WTC11 (cell line): ENCODE results near the gene PMM1. TPM values are rescaled to one million over a fixed set of nuclear protein-coding genes. Genes with fewer than 3 reads are reported as not detected.

ENCODE experiments used
- ATAC-seq: fragments of 200-7000 bp; cut with Tn5 transposase; 2 replicates; pipeline ENCODE4 v1.10.0; 2021; ENCODE audit warnings: mild to moderate bottlenecking, moderate library complexity
- CTCF ChIA-PET: fragments of 300-600 bp; sonication (Branson Sonifier 250); formaldehyde crosslinking; loops from one replicate; lab custom pipeline; 2021; ENCODE audit warnings: antibody characterized with exemption; lab: Charles Lee
- POLR2A ChIA-PET: fragments of 350-600 bp; sonication (Branson Sonifier 250); formaldehyde crosslinking; loops from one replicate; lab custom pipeline; 2021; ENCODE audit warnings: antibody characterized with exemption; lab: Charles Lee
- DNase-seq: peaks from one replicate; pipeline ENCODE4 v3.0.0; 2021; ENCODE audit warnings: low spot score
- H3K27ac Mint-ChIP-seq: 2 replicates; pipeline ENCODE4 v1.8.0; 2021; ENCODE audit warnings: mixed read lengths
- H3K27me3 Mint-ChIP-seq: 2 replicates; pipeline ENCODE4 v1.8.0; 2021; ENCODE audit warnings: low read depth, mild to moderate bottlenecking, moderate library complexity, mixed read lengths
- H3K36me3 Mint-ChIP-seq: 2 replicates; pipeline ENCODE4 v1.8.0; 2021; ENCODE audit warnings: mixed read lengths
- H3K4me1 Mint-ChIP-seq: 2 replicates; pipeline ENCODE4 v1.8.0; 2022; ENCODE audit warnings: mixed read lengths
- H3K4me3 Mint-ChIP-seq: 2 replicates; pipeline ENCODE4 v1.8.0; 2021; ENCODE audit warnings: mild to moderate bottlenecking, moderate library complexity, mixed read lengths
- H3K9me3 Mint-ChIP-seq: 2 replicates; pipeline ENCODE4 v1.8.0; 2021; ENCODE audit warnings: mixed read lengths
- ATF2 ChIP-seq: sonication (generic); formaldehyde crosslinking; IDR thresholded peaks from 2 replicates; pipeline ENCODE4 v1.8.1; 2022; ENCODE audit warnings: low read depth, missing genetic modification reagents, borderline replicate concordance
- CBFB ChIP-seq: sonication (generic); formaldehyde crosslinking; IDR thresholded peaks from 2 replicates; pipeline ENCODE4 v1.8.1; 2022; ENCODE audit warnings: mild to moderate bottlenecking, low read depth, missing genetic modification reagents
- CREM ChIP-seq: sonication (generic); formaldehyde crosslinking; IDR thresholded peaks from 2 replicates; pipeline ENCODE4 v1.8.1; 2022; ENCODE audit warnings: mild to moderate bottlenecking, missing genetic modification reagents, moderate library complexity
- E2F1 ChIP-seq: sonication (generic); formaldehyde crosslinking; IDR thresholded peaks from 2 replicates; pipeline ENCODE4 v1.8.0; 2022; ENCODE audit warnings: mild to moderate bottlenecking, missing genetic modification reagents
- E2F5 ChIP-seq: sonication (generic); formaldehyde crosslinking; IDR thresholded peaks from 2 replicates; pipeline ENCODE4 v1.8.1; 2022; ENCODE audit warnings: mild to moderate bottlenecking, moderate library complexity, missing genetic modification reagents
- FOXP4 ChIP-seq: sonication (generic); formaldehyde crosslinking; IDR thresholded peaks from 2 replicates; pipeline ENCODE4 v1.8.0; 2022; ENCODE audit warnings: mild to moderate bottlenecking, missing genetic modification reagents
- HMGA2 ChIP-seq: fragments of 250-450 bp; sonication (Bioruptor Pico); IDR thresholded peaks from 2 replicates; pipeline ENCODE4 v1.4.0; 2021; ENCODE audit warnings: mild to moderate bottlenecking, moderate library complexity
- KAT7 ChIP-seq: sonication (generic); formaldehyde crosslinking; IDR thresholded peaks from 2 replicates; pipeline ENCODE4 v1.8.1; 2023; ENCODE audit warnings: missing genetic modification reagents, mild to moderate bottlenecking, borderline replicate concordance
- NFATC4 ChIP-seq: fragments of 250-450 bp; sonication (Bioruptor Pico); IDR thresholded peaks from 2 replicates; pipeline ENCODE4 v1.9.0; 2021; ENCODE audit warnings: mild to moderate bottlenecking
- NR1H2 ChIP-seq: sonication (generic); formaldehyde crosslinking; IDR thresholded peaks from 2 replicates; pipeline ENCODE4 v1.9.0; 2021; ENCODE audit warnings: mild to moderate bottlenecking, moderate library complexity, missing genetic modification reagents
- RELA ChIP-seq: sonication (generic); formaldehyde crosslinking; IDR thresholded peaks from 2 replicates; pipeline ENCODE4 v1.8.1; 2022; ENCODE audit warnings: missing genetic modification reagents, mild to moderate bottlenecking, borderline replicate concordance
- TCF7 ChIP-seq: sonication (generic); formaldehyde crosslinking; IDR thresholded peaks from 2 replicates; pipeline ENCODE4 v1.8.0; 2022; ENCODE audit warnings: mild to moderate bottlenecking, low read depth, missing genetic modification reagents, moderate library complexity
- ZNF138 ChIP-seq: sonication (generic); formaldehyde crosslinking; conservative IDR thresholded peaks from 2 replicates; pipeline ENCODE4 v1.8.1; 2022; ENCODE audit warnings: mild to moderate bottlenecking, moderate library complexity, missing genetic modification reagents
- ZNF281 ChIP-seq: sonication (generic); formaldehyde crosslinking; IDR thresholded peaks from 2 replicates; pipeline ENCODE4 v1.8.0; 2023; ENCODE audit warnings: mild to moderate bottlenecking, missing genetic modification reagents
- ZNF317 ChIP-seq: sonication (generic); formaldehyde crosslinking; IDR thresholded peaks from 2 replicates; pipeline ENCODE4 v1.8.1; 2023; ENCODE audit warnings: low read depth, mild to moderate bottlenecking, moderate library complexity, missing genetic modification reagents, borderline replicate concordance
- total RNA-seq: library from RNA; stranded (reverse); gene quantifications from 3 replicates; pipeline ENCODE4 v1.2.3, GENCODE V29; 2021
- TF ChIP-seq, protein P1 (sequence below): sonication (generic); formaldehyde crosslinking; IDR thresholded peaks from 2 replicates; pipeline ENCODE4 v1.8.1; 2023; ENCODE audit warnings: mild to moderate bottlenecking, missing genetic modification reagents
- TF ChIP-seq, protein P2 (sequence below): fragments of 250-450 bp; sonication (Bioruptor Pico); IDR thresholded peaks from 2 replicates; pipeline ENCODE4 v1.9.0; 2021; ENCODE audit warnings: mild to moderate bottlenecking
- TF ChIP-seq, protein P3 (sequence below): sonication (generic); formaldehyde crosslinking; IDR thresholded peaks from 2 replicates; pipeline ENCODE4 v1.8.0; 2022; ENCODE audit warnings: mild to moderate bottlenecking, missing genetic modification reagents

The PMM1 gene
- total RNA-seq, 1 experiment from 2014 or later: 15.7 TPM

DNA sequence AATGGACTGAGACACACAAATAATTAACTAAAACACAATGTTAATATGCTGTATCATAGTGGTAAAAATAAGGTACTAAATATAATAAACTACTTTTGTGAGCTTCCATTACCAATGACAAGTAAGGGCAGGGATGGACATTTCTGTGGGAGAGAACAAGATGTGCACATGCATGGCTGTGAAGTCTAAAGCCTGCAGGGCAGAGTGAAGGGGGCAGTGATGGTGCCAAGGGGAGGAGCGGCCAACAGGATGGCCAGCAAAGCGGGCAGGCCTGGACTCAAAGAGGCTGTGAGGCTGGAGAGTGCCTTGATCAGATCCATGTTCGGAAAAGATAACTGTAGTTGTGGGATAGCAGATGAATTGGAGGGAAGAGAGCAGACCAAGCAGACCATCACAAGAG is 18.7 kb upstream of the PMM1 start (continued):
- TF ChIP-seq, protein P1, sequence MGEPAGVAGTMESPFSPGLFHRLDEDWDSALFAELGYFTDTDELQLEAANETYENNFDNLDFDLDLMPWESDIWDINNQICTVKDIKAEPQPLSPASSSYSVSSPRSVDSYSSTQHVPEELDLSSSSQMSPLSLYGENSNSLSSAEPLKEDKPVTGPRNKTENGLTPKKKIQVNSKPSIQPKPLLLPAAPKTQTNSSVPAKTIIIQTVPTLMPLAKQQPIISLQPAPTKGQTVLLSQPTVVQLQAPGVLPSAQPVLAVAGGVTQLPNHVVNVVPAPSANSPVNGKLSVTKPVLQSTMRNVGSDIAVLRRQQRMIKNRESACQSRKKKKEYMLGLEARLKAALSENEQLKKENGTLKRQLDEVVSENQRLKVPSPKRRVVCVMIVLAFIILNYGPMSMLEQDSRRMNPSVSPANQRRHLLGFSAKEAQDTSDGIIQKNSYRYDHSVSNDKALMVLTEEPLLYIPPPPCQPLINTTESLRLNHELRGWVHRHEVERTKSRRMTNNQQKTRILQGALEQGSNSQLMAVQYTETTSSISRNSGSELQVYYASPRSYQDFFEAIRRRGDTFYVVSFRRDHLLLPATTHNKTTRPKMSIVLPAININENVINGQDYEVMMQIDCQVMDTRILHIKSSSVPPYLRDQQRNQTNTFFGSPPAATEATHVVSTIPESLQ (CRISPR knock-in tag): no peak
- no peak for TF ChIP-seq ZNF281 (CRISPR knock-in tag)
- no peak for TF ChIP-seq ATF2
- TF ChIP-seq HMGA2 (CRISPR knock-in tag): no peak

DNA sequence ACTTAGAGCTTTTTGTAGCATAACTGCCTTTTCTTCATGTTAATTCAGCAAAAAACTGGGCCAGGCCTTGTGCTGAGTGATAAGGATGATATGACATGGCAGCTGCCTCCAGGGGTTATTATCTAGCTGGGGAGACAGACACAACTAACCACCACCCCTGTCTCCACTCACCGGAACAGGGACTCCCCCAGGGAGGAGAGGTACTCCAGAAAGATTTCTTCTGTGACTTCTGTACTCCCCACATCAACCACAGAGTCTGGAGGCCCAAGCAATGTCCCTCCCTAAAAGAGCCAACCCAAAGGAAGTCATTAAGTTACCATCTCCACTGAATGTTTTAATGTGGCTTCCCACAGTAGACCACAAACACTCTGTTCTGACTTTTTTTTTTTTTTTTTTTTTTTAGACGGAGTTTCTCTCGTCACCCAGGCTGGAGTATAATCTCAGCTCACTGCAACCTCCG is 14.3 kb upstream of the PMM1 start:
- no peak for ATAC-seq
- Mint-ChIP-seq H3K36me3 (peaks cover 37% of the 10 kb centered on the region), H3K9me3 (no peaks in the 10 kb centered on the region), H3K4me3 (no peak overlapping the region)
- TF ChIP-seq CREM (CRISPR knock-in tag) (no peak), NFATC4 (CRISPR knock-in tag) (no peak), NR1H2 (CRISPR knock-in tag) (no peak)
- TF ChIP-seq, protein P2, sequence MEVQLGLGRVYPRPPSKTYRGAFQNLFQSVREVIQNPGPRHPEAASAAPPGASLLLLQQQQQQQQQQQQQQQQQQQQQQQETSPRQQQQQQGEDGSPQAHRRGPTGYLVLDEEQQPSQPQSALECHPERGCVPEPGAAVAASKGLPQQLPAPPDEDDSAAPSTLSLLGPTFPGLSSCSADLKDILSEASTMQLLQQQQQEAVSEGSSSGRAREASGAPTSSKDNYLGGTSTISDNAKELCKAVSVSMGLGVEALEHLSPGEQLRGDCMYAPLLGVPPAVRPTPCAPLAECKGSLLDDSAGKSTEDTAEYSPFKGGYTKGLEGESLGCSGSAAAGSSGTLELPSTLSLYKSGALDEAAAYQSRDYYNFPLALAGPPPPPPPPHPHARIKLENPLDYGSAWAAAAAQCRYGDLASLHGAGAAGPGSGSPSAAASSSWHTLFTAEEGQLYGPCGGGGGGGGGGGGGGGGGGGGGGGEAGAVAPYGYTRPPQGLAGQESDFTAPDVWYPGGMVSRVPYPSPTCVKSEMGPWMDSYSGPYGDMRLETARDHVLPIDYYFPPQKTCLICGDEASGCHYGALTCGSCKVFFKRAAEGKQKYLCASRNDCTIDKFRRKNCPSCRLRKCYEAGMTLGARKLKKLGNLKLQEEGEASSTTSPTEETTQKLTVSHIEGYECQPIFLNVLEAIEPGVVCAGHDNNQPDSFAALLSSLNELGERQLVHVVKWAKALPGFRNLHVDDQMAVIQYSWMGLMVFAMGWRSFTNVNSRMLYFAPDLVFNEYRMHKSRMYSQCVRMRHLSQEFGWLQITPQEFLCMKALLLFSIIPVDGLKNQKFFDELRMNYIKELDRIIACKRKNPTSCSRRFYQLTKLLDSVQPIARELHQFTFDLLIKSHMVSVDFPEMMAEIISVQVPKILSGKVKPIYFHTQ (CRISPR knock-in tag): no peak
- TF ChIP-seq, all 79 proteins: peak for 0
- ChIA-PET CTCF (interaction anchor here (0.8 to 1.1 kb wide), 2 partner anchors 63 to 200 kb away, joined by 3 to 4 read pairs; no protein-coding TSS in a partner anchor), POLR2A (interaction anchor here (0.6 to 0.7 kb wide), 2 partner anchors 14 to 56 kb away, joined by 3 read pairs; no protein-coding TSS in a partner anchor)
- no peak for DNase-seq
- Mint-ChIP-seq H3K4me1 (no peaks in the 10 kb centered on the region), H3K27ac (no peak overlapping the region), H3K27me3 (no peaks in the 10 kb centered on the region)

DNA sequence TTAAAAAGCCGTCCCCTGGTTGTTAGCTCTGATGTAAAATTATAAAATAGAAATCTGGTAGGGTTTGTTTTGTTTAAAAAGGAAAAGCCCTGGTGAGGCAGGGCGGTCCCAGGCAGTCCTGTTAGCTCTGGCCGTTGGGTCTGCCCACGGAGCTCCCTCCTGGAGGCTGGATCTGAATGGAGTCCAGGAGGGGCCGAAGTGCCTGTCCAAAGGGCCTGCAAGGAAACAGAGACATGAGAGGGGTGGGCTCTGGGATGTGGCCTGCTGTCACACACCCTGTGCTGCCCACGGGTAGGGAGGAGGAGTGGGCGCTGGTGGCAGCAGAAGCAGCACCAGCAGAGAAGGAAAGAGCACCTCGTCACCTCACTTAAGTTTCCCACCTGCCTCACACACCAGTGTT is 11.3 kb upstream of the PMM1 start:
- H3K27me3 Mint-ChIP-seq: no peaks in the 10 kb centered on the region
- H3K4me1 Mint-ChIP-seq: no peaks in the 10 kb centered on the region
- no peaks in the 10 kb centered on the region for H3K9me3 Mint-ChIP-seq
- no peak for DNase-seq
- no peak overlapping the region for H3K27ac Mint-ChIP-seq
- ChIA-PET POLR2A (no interaction called here), CTCF (no interaction called here)
- peaks cover 31% of the 10 kb centered on the region for H3K36me3 Mint-ChIP-seq
- no peak for ATAC-seq
- H3K4me3 Mint-ChIP-seq: no peak overlapping the region
- TF ChIP-seq E2F5 (CRISPR knock-in tag) (no peak), E2F1 (CRISPR knock-in tag) (no peak), KAT7 (CRISPR knock-in tag) (no peak), ZNF317 (no peak), CBFB (CRISPR knock-in tag) (no peak), TCF7 (no peak), FOXP4 (CRISPR knock-in tag) (no peak), RELA (no peak), ZNF138 (CRISPR knock-in tag) (no peak)
- TF ChIP-seq, protein P3, sequence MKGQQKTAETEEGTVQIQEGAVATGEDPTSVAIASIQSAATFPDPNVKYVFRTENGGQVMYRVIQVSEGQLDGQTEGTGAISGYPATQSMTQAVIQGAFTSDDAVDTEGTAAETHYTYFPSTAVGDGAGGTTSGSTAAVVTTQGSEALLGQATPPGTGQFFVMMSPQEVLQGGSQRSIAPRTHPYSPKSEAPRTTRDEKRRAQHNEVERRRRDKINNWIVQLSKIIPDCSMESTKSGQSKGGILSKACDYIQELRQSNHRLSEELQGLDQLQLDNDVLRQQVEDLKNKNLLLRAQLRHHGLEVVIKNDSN (CRISPR knock-in tag): no peak
